B cell (primary cell): ENCODE measurements around the gene FANCL.
"Not testable (repeated sequence)": the region's sequence is repeated elsewhere in the genome, so short reads cannot be mapped to it uniquely, and the experiment has no call there.

Source experiments
- CTCF ChIP-seq: fragments of 200-600 bp; IDR thresholded peaks from one replicate; pipeline ENCODE4 v1.8.0; 2022; ENCODE audit warnings: antibody characterized with exemption, mild to moderate bottlenecking
- EZH2 ChIP-seq: IDR thresholded peaks from 2 replicates; pipeline ENCODE4 v1.6.1; 2012; ENCODE audit warnings: borderline replicate concordance, low read depth, mild to moderate bottlenecking, moderate library complexity, low read length; ENCODE audit not compliant: insufficient read depth, poor library complexity, severe bottlenecking

- TF ChIP-seq CTCF, EZH2: not testable (repeated sequence)
Measured at GRCh38 chr2:58169845-58170244, 71.3 kb downstream of the FANCL start.
